Measurements from ENCODE around the gene NRG3.

DNA sequence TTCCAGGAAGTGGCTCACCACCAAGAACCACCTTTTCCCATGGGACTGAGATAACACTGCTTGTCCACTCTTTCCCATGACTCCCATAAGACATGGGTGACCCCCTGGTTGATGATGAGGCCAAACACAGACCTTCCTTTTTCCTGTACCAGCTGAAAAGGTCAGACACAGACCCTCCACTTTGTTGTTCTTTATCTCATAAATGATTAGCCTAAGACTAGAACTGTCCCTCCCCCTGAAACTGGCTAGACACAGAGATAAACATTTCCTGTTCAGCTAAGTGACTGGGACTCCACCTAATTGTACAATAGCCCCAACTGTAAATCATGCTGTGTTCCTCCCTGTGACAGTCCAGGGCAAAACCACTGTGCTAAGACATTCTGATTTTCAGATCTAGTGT is 8.2 kb upstream of the NRG3 start:
- TF ChIP-seq ISL1 (CRISPR knock-in tag; IDR thresholded peaks at IDR 0.05) (no peak), TCF4 (CRISPR knock-in tag; IDR thresholded peaks at IDR 0.05; ENCODE audit: borderline replicate concordance) (no peak), ZC3H10 (CRISPR knock-in tag; IDR thresholded peaks at IDR 0.05) (no peak)
